HG02588 (cell line): ENCODE results near the gene ST6GALNAC6.

Source experiments
- ATAC-seq: cut with Tn5 transposase; IDR thresholded peaks from one replicate; pipeline ENCODE4 v1.9.1; 2021; ENCODE audit warnings: mild to moderate bottlenecking, moderate library complexity; ENCODE audit not compliant: unreplicated experiment

Gene ST6GALNAC6

DNA sequence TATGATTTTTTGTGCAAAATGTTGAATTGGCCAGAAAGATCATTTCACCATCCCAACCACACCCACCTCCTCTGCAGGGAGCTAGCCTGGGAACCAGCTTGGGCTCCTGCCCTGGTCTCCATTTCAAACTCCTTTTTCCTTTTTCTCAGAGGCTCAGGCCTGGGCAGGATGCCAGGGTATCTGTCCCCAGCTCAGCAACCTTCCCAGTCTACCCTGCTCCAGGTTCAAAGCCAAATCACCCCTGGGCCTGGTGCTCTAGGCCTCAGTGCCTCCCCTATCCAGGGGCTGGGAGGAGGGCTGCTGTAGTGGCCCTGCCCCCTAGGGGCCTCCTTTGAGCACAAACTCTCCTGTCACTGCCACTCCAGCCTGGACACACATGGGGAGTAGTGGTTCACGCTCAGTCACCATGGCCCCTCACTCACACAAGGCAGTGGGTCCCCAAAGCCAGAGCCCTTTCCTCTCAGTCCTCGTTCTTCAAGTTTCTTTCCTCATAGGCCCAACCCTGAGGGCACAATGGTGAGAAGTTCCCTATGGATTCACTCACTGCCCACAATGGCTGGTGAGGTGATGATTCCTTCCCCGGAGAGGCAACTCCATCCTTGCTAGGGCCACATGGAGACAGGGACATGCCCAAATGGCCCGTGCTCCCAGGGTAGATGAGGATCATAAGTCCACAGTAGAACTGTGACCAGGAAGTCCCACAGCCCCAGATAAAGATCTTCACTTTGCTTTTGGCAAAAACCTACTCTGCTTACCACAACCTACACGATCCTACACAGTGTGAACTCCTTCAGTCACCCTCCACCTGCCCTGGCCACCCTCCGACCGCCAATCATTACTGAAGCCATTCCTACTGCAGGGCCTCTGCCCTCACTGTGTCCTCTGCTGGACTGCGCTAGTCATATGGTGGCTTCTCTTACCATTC, 19.0 kb upstream of the ST6GALNAC6 start:
- no peak for ATAC-seq

DNA sequence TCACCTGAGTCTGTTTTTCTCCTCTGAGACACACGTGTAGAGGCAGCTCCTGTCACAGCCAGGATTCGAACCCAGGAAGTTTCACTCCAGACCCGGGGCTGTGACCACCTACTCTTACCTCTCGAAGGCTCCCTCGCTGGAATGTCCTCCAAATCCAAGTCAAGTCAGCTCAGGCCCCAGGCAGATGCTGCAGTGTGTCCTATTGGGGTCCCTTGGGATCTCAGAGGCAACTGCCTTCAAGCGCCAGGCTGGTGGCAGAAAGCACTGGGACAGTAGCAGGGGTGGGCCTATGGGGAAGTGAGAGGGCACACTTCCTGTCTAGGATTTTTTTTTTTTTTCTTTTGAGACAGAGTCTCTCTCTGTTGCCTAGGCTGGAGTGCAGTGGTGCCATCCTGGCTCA, 18.2 kb upstream of the ST6GALNAC6 start:
- no peak for ATAC-seq

DNA sequence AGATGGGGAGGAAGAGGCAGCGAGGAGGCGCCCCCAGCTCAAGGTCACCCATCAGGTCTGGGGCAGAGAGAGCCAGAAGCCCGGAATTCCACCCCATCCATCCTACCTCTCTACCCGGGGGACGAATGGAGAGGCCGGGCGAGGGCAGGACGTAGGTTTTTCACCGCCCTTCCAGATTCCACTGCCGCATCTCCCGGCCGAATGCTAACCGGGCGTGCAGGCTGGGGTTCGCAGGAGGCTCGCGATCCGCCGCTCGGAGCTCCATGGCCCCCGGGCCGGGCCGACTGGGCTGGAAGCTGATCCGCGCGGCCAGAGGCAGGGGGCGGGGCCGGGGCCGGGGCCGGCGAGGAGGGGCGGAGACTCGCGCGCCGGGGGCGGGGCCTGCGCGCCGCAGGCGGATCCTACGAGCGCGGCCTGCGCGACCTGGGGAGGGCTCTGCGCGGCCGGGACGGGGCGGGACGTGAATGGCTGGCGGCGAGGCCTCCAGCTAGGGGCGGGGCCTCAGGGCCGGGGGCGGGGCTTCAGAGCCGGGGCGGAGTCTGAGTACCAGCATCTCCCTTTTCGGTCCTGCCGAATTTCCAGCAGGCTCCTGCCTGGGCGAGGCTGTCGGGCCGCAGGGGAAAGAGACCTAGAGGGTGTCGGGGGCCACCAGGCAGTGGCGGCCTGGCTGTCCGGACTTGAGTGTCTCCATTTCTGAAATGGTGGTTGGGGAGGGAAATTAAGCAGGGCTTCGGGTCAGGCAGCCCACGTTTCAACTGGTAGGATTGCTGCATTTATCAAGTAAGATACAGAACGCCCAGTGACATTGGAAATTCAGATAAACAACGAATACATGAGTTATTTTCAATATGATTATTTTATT, 17.5 kb upstream of the ST6GALNAC6 start, which contains the start of gene ST6GALNAC4:
Gene ST6GALNAC4, minus strand, starts transcription at position 322 of the 862 bp plus-strand sequence. CDS start 622 bp downstream, outside the sequence.
- peak; percentile 65 for ATAC-seq

DNA sequence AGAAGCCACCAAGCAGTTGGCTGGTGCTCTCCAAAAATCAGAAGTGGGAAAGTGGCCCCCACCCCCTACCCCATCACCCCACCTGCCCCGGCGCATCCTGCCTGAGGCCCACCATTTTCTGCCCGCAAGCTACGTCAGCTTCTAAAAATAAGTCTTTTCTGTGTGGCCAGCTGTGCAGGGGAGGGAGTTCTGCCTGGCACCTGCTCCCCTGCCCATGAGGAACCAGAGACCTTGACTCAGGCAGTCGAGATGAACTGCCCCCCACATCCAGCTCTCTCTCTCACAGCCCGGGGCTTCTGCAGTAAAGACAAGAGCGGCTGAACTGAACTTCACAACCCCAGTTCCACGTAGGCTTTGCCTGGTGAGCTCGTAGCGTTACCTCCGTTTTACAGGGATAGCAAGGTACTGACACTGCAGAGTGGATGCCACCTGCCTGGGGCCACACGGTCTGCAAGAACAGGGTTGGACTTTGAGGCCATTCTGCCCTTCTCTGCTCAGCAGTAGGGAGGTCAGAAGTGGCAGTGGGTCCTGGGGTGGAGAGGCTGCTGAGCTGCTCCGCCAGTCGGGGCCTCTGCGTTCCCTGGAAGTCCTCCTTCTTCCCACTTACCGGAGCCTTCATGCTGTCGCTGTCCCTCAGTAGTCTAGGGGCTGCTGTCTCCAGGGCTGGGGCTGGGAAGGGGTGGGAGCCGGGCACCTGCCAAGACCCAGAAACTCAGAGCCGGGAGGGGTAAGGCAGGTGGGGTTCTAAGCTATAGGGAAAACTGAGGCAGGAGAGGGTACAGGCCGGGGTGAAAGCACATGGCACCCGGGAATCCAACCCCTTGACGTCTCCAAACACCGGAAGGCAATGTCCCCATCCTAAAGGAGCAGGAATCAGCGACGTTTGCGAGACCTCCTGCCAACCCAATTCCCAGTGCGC, 16.7 kb upstream of the ST6GALNAC6 start:
- no peak for ATAC-seq

DNA sequence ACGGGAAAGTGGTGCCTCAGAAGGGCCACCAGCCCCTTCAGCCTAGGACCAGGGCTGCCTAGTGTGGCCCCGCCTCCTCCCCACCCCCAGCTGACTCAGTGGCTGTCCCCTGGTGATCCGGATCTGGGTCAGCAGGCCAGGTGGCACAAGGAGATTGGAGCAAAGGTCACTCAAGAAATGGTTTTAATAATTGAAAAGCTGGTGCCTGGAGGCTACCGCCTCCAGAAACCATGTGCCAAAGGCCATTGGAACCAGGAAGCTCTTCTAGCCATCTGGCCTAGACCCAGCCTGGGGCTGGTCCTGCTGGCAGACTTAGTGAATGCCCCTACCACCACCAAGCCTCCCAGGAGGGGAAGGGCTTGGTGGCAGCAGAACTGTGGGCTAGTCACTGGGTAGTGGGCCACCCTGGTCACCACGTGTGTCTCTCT, 15.9 kb upstream of the ST6GALNAC6 start:
- no peak for ATAC-seq

DNA sequence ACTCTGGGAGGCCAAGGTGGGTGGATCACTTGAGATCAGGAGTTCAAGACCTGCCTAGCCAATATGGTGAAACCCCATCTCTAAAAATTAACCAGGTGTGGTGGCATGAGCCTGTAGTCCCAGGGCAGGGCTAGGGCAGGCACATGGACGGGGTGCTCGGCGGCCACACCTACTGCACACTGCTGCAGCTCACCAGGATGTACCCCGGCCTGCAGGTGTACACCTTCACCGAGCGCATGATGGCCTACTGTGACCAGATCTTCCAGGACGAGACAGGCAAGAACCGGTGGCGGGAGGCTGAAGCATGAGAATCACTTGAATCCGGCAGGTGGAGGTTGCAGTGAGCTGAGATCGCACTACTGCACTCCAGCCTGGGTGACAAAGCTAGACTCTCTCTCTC, 14.3 kb upstream of the ST6GALNAC6 start:
- ATAC-seq, result no peak

DNA sequence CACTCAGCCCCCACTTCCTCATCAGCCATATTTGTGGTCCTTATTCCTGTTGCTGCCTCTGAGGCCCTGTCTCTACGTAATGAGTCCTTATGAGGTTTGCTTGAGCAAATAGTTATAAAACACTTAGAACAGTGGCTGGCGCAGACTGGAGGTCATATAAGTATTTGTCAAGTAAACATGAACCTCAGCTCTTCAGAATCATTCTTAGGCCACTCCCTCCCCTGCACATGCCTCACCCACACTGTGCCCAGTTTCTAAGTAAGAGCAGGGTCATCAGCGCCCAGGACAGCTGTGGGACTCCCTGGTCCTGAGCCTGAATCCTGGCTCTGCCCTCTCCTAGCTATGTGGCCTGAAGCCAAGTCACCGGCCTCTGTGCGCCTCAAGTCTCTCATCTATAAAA, 13.5 kb upstream of the ST6GALNAC6 start:
- ATAC-seq, result no peak

DNA sequence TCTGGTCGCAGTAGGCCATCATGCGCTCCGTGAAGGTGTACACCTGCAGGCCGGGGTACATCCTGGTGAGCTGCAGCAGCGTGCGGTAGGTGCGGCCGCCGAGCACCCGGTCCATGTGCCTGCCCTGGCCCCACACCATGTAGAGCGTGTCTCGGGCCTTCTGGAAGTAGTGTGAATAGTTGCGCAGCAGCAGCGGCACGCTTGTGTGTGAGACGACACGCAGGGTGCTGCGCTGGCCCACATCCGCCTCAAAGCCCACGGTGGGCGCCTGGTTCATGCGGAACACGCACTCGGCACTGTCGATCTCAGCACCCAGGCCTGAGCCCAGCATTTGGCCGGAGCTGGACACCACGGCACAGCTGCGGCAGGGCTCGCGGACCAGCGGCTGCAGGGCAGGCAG, 12.9 kb upstream of the ST6GALNAC6 start:
- no peak for ATAC-seq

DNA sequence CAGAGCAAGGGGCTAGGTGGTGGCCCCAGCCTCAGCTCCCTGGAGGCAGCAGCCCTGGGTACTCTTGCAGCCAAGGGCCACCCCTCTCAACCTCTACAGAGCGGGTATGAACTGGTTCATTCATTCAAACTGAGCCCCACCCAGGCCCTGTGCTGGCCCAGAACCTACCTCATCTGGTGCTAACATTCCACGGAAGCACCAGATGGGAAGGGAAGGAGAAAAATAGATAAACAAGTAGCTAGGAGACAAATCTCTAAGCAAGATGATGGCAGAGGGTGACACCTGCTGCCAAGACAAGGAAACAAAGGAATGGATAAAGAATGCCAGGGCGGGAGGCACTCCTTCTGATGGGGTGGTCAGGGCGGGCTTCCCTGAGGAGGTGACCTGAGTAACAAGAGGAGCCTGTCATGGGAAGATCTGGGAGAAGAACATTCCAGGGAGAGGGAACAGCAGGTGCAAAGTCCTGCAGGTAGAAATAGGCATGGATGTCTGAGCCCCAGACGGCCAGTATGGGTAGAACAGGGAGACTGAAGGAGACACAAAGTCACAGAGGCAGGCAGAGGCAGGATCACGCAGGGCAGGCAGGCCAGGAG, 11.3 kb upstream of the ST6GALNAC6 start:
- ATAC-seq, result no peak

DNA sequence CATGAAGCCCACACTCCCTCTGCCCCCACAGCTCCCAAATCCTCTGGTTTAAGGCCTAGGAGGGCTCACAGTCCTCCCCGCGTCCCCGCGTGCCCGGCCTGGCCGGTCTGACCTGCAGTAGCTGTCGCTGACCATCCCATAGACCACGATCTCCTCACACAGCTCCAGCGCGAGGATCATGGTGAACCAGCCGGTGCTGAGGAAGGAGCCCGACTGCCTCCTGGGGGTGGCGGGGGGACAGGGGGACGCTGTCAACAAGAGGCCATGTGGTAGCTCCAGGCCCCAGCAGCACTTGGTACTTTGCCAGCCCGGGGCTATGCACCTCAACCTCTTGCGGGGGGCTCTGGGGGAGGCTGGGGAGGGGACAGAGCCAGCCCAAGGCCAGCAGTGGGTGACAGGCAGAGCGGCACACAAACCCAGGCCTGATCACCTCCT, 10.5 kb upstream of the ST6GALNAC6 start:
- ATAC-seq, result no peak

DNA sequence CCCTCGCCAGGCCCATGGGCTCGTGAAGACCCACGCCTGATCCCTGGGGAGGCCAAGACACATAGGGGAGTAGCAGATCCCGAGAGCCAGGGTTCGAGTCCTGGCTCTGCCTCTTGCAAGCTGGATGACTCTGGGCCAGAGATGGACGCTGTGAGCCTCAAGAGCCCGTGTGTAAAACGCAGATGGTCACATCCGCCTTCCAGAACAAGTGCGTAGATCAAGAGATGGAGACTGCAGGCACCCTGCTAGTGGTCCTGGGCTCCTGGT, 9.2 kb upstream of the ST6GALNAC6 start:
- no peak for ATAC-seq

DNA sequence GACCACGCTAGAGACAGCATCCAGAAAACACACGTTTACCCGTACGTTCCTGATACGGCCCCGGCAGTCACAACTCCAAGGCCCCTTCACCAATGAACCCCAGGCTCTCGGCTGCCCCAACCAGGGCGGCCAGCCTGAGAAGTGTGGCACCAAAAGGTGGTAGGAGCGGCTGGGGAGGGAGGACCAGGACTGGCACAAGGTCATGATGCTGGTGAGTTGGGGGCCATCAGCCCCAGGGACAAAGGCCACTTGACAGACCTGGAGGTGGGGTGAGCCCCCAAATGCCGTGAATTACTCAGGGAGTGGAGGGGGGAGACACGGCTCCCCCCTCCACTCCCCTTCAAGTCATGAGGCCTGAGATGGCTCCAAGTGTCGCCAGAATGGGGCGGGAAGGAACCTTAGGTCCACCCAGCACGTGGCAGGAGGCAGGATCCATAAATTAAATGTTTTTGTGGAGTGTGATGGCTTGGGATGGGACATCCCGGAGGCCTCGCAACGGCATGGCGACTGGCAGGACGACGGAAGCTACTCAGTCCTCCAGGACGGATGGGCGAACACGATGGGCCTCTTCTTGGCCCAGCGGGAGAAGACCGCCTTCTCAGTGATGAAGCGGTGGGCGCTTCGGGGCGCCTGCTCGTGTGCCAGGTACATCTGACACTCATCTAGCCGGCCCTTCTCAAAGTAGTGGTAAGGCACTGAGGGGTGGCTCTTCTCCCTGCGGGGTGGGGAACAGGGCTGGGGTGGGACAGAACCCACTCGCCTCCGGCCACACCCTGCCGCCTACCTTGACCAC, 8.7 kb upstream of the ST6GALNAC6 start:
- no peak for ATAC-seq

DNA sequence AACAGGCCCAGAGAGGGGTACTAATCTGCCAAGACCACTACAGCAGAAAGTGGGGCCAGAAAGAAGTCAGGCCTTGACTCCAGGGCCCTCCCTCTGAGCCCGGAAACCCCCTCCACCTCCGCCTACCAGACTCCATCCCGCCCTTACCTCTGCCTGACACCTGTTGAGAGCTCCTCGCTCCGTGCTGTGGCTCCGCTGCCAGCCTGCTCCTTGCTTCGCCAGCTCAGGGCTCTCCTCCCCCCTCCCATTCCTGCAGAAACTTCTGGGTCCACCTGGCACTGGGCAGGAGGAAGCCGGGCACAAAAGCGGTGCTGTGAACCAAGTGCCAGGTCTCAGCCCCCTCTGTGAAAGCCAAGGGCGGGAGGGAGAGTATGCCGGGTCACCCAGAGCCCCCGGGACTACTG, 6.4 kb upstream of the ST6GALNAC6 start:
- ATAC-seq, result no peak

DNA sequence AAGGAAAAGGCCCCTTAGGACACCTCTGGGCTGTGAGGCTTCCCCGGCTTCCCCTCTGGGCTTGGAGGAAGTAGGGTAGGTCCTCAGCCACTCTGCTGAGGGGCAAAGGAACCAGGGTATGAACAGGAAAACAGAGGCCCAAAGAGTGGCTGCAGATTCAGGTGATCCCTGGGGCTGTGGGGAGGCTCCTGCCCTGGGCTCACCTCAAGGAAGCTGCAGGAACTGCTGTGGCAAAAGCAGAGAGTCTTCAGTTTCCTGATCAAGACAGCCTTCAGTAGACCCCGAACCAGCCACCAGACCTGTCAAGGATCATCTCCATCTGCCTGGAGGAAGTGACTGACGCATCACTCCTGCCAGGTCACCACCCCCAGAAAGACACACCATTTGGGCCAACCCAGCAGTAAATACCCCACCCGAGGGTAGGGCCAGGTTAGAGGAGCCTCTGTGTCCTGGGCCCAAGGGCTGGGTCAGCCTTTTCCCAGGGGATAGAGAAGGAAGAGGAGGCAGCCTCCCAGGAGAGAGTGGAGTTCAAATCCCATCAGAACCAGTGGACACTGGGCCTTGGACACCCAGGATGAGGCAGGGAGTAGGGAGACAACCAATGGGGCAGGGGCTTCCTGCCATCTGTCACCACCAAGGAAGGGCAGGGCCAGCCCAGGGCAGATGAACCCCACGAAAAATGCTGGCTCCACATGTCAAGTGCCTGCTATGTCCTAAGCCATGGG, 5.8 kb upstream of the ST6GALNAC6 start:
- no peak for ATAC-seq

DNA sequence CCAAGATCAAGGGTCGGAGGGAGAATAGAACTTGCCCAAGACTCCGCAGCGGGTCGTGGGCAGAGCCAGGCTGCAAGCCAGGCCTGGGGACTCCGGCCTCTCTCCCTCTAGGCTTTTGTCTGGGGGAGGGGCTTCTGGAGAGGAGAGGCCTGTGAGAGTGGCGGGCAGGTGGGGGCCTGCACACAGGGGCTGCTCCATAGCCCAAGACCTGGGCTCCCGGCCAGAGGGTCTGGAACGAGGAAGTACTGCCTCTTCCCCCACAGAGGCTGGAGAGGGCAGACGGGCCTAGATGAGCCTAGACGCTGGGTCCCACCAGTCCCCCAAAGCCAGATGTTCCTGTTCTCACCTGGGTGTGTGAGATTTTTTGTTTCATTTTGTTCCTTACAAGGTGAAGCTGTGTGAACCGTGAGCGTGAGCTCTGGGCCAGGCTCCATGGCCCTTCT, 5.2 kb upstream of the ST6GALNAC6 start:
- ATAC-seq, result no peak

DNA sequence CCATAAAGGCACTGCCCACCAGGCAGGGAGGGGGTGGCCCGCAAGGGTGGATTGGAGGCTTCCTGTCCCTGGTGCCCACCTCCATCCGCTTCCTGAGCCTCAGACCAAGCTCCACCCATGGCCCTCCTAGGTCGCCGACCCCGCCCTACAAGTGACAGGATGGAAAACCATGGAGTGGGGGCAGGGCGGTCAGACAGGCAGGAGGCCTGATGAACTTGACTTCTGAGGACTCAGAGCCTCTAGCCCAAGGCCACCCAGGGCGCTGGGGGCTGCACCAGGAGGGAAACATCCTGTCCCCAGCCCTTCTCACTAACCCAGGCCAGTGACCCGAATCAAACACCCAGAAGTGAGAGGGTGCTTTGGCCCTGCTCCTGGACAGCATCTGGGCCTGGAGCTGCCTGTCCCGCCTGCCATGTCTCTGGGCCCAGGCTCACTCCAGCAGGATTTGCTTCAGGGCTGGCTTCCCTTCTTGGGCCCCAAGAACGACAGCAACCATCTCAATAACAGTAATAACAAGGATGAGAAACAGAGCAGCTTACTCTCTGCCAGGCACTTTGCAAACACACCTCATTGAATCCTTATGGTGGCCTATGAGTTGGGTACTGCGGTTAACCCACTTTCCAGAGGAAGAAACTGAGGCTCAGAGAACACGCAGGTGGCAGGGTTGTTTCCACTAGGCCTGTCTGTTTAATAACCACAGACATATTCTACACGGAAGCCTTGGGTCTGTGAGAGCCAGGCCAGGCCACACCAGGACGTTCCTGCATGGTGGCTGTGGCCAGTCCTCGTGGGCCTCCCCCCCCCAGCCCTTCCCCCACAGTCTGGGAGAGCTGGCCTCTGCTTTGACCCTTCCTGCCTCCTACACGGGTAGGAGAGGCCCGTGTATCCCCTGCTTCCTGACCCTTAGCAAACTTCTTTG, 4.4 kb upstream of the ST6GALNAC6 start:
- no peak for ATAC-seq

DNA sequence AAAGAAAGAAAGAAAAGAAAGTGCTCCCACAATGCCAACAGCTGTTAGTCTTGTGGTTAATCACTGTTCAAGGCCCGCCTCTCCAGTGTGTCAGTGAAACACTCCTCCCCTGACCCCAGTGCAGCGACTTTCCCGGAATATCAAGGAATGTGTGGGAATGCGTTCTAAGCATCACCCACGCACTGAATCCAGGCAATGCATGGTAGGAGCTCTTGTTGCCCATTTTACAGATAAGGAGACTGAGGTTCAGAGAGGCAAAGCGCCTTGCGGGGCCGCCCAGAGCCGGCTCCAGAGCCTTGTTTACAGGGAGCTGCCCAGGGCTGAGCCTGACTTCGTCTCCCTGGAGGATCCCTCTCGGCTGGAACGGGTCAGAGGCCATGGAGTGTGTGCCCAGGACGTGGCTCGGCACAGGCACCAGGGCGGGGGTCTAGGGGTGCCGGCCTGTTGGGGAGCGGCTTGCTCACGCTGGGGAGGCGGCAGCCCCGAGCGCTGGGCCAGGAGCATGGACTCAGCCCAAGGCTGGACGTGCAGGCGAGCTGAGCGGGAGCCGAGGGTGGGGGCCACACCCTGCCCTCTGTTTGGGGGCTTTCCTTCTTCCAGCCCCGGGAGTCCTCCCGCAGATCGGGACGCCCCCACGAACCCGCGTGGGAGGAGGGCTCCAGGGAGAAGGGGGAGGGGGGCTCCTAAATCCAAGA, 823 bp downstream of the ST6GALNAC6 start:
- no peak for ATAC-seq
